ENCODE measurements around the gene CHST2. TPM values are rescaled to one million over a fixed set of nuclear protein-coding genes. Genes with fewer than 3 reads are reported as not detected.
"Not testable (repeated sequence)": the region's sequence is repeated elsewhere in the genome, so short reads cannot be mapped to it uniquely, and the experiment has no call there.

The CHST2 gene, protein sequence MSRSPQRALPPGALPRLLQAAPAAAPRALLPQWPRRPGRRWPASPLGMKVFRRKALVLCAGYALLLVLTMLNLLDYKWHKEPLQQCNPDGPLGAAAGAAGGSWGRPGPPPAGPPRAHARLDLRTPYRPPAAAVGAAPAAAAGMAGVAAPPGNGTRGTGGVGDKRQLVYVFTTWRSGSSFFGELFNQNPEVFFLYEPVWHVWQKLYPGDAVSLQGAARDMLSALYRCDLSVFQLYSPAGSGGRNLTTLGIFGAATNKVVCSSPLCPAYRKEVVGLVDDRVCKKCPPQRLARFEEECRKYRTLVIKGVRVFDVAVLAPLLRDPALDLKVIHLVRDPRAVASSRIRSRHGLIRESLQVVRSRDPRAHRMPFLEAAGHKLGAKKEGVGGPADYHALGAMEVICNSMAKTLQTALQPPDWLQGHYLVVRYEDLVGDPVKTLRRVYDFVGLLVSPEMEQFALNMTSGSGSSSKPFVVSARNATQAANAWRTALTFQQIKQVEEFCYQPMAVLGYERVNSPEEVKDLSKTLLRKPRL
- total RNA-seq: 10 to 100 TPM in 3 of 8 experiments, 1 to 10 TPM in 5; 4.2 to 96.3 (median 6.8) TPM

DNA sequence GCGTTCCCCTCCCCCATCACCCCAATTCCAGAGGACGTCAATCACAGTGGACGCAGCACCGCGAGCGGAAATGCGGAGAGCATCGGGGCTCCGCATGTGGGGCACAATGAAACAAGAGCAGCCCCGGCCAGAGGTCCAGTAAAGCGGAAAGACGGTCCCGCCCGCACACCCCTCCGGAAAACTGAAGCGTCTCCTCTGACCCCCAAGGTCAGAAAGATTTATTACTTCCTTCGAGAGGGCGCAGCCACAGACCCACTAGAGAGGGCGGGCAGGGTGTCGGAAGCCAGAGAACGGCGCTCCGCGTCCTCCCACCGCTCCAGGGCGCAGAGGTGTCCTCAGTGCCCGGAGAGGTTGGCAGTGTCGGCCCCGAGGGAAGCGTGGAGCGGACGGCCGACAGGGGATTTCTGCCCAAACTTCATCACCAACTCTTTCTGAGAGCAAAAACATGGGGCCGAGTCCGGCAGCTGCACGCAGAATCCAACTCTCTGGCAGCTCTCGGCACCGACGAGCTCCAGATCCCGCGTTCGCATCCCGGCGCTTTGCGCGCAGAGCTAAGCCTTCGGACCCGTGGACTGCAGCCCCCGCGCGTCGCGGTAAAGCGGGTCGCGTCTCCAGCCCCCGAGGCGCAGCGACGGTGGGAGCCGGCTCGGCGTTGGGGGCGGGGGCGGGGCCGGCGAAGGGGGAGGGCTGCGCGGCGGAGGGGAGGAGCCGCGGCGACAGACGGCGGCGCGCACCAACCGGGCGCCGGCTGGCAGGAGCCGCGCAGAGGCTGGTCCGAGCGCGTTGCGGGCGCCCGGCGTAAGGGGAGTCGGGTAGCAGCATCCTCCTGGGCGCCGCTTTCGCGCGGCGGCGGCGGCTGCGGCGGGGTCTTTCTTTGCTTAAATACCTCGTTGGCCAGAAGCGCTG lies at the start of gene CHST2:
CHST2 (plus strand) TSS at position 763 of the 906 bp plus-strand sequence. CDS start 1,046 bp downstream, outside the sequence.
- Histone ChIP-seq H3K4me3 (peak within 1 kb of the TSS; percentile 45 to 90 (median 61)), H3K27ac (no peak within 1 kb of the TSS), H3K4me1 (replicated peaks in 1 of 2) (peaks cover 0 to 3% of the 10 kb centered on the region in 2 donors)
- ATAC-seq (replicated peaks in 6 of 8): peak; percentile 75 to 95 (median 92)
- WGBS, 10 experiments: 0 to 10% (median 0%) methylated on average over 1 to 29 of the region's 102 CpGs; no CpG with 5 or more reads in 3 of the 10 experiments
- in situ Hi-C loops (cut with MboI; ENCODE audit: low pct_unique_long_range_greater_than_20kb in 2 of 9, low sequenced_read_pairs in 9 of 9, unreplicated experiment in 9 of 9): no loop called here

DNA sequence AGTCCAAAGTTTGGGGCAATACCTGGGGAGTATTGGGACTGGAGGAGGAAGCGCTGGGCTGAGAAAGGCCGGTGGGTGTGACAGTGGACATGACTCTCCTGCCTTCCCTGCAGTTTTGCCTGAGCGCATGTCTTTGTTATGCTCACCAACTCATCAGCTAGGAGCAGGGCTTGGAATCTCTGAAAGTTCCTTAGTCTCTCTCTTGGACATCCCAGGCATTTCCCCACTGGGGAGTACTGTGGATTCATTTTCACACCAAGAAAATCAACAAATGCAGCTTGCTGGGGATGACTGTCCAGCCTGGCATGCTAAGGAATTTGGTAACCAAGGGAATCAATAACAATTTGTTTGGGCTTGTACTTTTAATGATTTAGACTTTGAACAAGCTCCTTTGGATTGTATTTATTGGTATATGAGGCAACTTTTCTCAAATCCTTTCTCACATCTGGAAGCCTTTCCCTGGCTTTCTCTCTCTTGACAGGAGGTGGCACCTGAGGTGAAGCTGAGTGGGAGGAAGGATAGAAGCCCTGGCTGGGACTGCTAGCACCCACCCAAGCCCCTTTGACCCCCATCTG lies 48.5 kb upstream of the CHST2 start:
- Histone ChIP-seq H3K4me3 (no peak overlapping the region), H3K4me1 (replicated peaks in 1 of 2) (peaks cover 0 to 2% of the 10 kb centered on the region in 2 donors), H3K27ac (no peak overlapping the region)
- ATAC-seq (replicated peaks in 6 of 8): peak in 5 of 8 experiments; percentile 46 to 91 (median 87)
- 30 to 67% (median 47%) methylated on average over 1 to 3 of the region's 3 CpGs; no CpG with 5 or more reads in 5 of the 10 experiments for WGBS, 10 experiments
- in situ Hi-C loops (cut with MboI; ENCODE audit: low pct_unique_long_range_greater_than_20kb in 2 of 9, low sequenced_read_pairs in 9 of 9, unreplicated experiment in 9 of 9): no loop called here

DNA sequence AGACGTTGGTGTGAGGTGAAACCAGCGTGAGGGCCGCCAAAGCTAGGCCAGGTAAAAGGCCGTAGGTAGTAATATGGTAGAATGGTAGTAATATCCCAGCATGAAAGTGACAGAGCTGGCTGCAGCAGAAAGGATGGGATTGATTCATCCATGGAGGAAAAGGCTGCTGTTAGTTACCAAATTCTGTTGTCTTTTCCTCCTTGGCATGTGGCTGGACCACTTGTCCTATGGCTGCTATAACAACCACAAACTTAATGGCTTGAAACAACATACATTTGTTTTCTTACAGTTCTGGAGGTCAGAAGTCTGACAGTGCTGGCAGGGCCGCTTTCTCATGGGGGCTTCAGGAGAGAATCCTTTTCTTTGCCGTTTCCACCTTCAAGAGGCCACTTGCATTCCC lies 47.8 kb upstream of the CHST2 start:
- ATAC-seq (replicated peaks in 6 of 8): no peak
- no peak overlapping the region for H3K4me3 ChIP-seq
- peaks cover 0 to 2% of the 10 kb centered on the region in 2 donors for H3K4me1 ChIP-seq (replicated peaks in 1 of 2)
- 80 to 100% (median 100%) methylated on average over 1 to 6 of the region's 6 CpGs; no CpG with 5 or more reads in 1 of the 10 experiments for WGBS, 10 experiments
- H3K27ac ChIP-seq: no peak overlapping the region
- in situ Hi-C loops (cut with MboI; ENCODE audit: low pct_unique_long_range_greater_than_20kb in 2 of 9, low sequenced_read_pairs in 9 of 9, unreplicated experiment in 9 of 9): no loop called here

DNA sequence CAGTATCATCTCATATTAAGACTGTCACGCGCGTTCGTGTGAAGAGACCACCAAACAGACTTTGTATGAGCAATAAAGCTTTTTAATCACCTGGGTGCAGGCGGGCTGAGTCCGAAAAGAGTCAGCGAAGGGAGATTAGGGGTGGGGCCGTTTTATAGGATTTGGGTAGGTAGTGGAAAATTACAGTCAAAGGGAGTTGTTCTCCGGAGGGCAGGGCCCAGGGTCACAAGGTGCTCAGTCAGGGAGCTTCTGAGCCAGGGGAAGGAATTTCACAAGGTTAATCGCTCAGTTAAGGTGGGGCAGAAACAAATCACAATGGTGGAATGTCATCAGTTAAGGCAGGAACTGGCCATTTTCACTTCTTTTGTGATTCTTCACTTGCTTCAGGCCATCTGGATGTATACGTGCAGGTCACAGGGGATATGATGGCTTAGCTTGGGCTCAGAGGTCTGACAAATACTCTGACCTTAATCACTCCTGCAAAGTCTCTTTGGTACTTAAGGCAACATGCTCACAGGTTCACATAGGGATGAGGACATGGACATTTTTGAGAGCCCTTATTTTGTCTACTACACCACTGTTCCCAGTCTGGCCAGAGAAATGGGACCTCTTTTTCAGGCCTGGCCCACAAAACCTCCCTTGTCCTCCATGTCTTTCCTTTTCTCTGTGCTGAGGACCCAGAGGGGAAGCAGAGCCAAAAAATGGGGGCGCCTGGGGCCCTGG lies 47.1 kb upstream of the CHST2 start:
- in situ Hi-C loops (cut with MboI; ENCODE audit: low pct_unique_long_range_greater_than_20kb in 2 of 9, low sequenced_read_pairs in 9 of 9, unreplicated experiment in 9 of 9); H3K4me3 ChIP-seq; ATAC-seq (replicated peaks in 6 of 8); H3K27ac ChIP-seq; H3K4me1 ChIP-seq (replicated peaks in 1 of 2): not testable (repeated sequence)
- WGBS, 10 experiments: 81 to 100% (median 96%) methylated on average over 1 to 9 of the region's 12 CpGs

DNA sequence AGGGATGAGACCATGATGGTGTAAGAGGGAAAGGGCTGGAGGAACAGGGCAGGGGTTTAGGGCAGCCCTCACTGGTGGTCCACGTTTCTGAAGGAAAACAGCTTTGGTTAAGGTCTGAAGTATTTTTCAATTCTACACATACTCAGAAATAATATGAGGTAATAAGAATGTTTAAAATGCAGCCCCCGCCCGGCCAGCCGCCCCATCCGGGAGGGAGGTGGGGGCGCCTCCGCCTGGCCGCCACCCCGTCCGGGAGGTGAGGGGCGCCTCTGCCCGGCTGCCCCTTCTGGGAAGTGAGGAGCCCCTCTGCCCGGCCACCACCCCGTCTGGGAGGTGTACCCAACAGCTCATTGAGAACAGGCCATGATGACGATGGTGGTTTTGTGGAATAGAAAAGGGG lies 46.0 kb upstream of the CHST2 start:
- 50 to 100% (median 79%) methylated on average over 1 to 5 of the region's 15 CpGs; no CpG with 5 or more reads in 5 of the 10 experiments for WGBS, 10 experiments
- H3K4me1 ChIP-seq (replicated peaks in 1 of 2); H3K27ac ChIP-seq; ATAC-seq (replicated peaks in 6 of 8); H3K4me3 ChIP-seq; in situ Hi-C loops (cut with MboI; ENCODE audit: low pct_unique_long_range_greater_than_20kb in 2 of 9, low sequenced_read_pairs in 9 of 9, unreplicated experiment in 9 of 9): not testable (repeated sequence)

DNA sequence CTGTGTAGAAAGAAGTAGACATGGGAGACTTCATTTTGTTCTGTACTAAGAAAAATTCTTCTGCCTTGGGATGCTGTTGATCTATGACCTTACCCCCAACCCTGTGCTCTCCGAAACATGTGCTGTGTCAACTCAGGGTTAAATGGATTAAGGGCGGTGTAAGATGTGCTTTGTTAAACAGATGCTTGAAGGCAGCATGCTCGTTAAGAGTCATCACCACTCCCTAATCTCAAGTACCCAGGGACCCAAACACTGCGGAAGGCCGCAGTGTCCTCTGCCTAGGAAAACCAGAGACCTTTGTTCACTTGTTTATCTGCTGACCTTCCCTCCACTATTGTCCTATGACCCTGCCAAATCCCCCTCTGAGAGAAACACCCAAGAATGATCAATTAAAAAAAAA lies 45.6 kb upstream of the CHST2 start:
- in situ Hi-C loops (cut with MboI; ENCODE audit: low pct_unique_long_range_greater_than_20kb in 2 of 9, low sequenced_read_pairs in 9 of 9, unreplicated experiment in 9 of 9); ATAC-seq (replicated peaks in 6 of 8); H3K27ac ChIP-seq; H3K4me1 ChIP-seq (replicated peaks in 1 of 2); H3K4me3 ChIP-seq: not testable (repeated sequence)
- WGBS, 10 experiments: 90 to 100% (median 96%) methylated on average over 1 to 4 of the region's 5 CpGs; no CpG with 5 or more reads in 7 of the 10 experiments

DNA sequence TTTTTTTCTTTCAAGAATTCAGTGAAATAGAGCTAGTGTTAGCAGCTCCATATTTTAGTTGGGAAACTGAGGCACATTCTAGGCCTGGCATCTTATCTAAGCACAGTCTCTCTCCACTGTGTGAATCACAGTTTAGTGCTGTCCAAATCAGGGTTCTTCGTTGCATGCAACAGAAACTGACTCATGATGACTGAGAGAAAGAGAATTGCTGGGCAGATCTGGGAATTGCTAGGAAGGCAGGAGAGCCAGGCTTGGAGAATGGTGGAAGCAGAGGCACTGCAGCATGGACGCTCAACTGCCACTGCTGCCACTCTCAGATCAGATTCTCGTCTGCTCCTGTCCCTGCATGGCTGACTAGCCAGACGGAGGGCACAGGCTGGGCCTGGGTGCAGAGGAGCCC lies 40.7 kb upstream of the CHST2 start:
- WGBS, 10 experiments: 0 to 89% (median 67%) methylated on average over 1 to 3 of the region's 4 CpGs; no CpG with 5 or more reads in 3 of the 10 experiments
- Histone ChIP-seq H3K4me3 (no peak overlapping the region), H3K27ac (no peak overlapping the region), H3K4me1 (replicated peaks in 1 of 2) (no peaks in the 10 kb centered on the region)
- in situ Hi-C loops (cut with MboI; ENCODE audit: low pct_unique_long_range_greater_than_20kb in 2 of 9, low sequenced_read_pairs in 9 of 9, unreplicated experiment in 9 of 9): loop anchor here in 1 of 9 experiments (25.0 kb wide), 1 partner anchor 558 kb away; no protein-coding TSS in a partner anchor
- ATAC-seq (replicated peaks in 6 of 8): peak in 3 of 8 experiments; percentile 45 to 93 (median 91)

DNA sequence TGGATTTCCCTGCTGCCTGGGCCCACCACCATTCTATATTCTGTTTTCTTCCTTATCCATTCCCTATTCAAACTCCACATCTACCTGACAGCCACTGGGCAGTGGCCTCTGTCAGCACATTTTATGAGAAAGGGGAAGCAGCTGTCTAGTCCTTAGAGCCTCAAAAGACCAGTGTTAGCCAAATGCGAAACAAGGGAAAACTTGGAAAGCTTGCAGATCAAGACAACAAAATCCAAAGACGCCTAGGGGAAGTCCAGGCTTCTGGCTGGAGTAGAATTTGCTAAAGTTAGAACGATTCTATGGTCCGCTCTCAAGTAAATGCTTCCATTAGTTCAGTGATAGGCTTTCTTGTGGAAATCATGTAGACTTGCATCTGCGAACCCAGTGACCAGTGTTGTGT lies 39.4 kb upstream of the CHST2 start:
- H3K4me1 ChIP-seq (replicated peaks in 1 of 2): no peaks in the 10 kb centered on the region
- ATAC-seq (replicated peaks in 6 of 8): no peak
- in situ Hi-C loops (cut with MboI; ENCODE audit: low pct_unique_long_range_greater_than_20kb in 2 of 9, low sequenced_read_pairs in 9 of 9, unreplicated experiment in 9 of 9): loop anchor here in 1 of 9 experiments (25.0 kb wide), 1 partner anchor 557 kb away; no protein-coding TSS in a partner anchor
- no peak overlapping the region for H3K4me3 ChIP-seq
- H3K27ac ChIP-seq: no peak overlapping the region
- WGBS, 10 experiments: 75 to 100% (median 88%) methylated on average over 1 to 5 of the region's 5 CpGs; no CpG with 5 or more reads in 3 of the 10 experiments

DNA sequence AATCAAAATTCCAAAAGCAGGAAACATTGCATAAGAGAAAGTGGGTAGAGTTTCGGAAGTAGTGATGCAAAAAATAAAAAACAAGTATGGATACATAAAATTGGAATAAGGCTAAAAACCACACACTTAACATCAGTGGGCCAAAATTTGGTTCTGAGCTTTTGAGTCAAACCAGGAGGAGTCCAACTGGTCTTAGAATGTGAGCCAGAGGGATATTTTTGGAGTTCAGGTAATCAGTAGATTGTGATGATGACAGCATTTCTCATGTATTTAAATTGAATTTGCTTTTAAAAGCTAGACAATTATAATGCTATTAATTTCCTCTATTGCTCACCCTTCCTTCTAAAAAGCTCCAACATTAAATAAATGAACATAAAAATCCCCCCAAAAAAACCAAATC lies 38.2 kb upstream of the CHST2 start:
- Histone ChIP-seq H3K27ac (no peak overlapping the region), H3K4me3 (no peak overlapping the region), H3K4me1 (replicated peaks in 1 of 2) (no peaks in the 10 kb centered on the region)
- WGBS, 10 experiments: 60 to 100% (median 86%) methylated on average over 1 of the region's 1 CpG; no CpG with 5 or more reads in 1 of the 10 experiments
- ATAC-seq (replicated peaks in 6 of 8): no peak
- in situ Hi-C loops (cut with MboI; ENCODE audit: low pct_unique_long_range_greater_than_20kb in 2 of 9, low sequenced_read_pairs in 9 of 9, unreplicated experiment in 9 of 9): loop anchor here in 1 of 9 experiments (25.0 kb wide), 1 partner anchor 556 kb away; no protein-coding TSS in a partner anchor

DNA sequence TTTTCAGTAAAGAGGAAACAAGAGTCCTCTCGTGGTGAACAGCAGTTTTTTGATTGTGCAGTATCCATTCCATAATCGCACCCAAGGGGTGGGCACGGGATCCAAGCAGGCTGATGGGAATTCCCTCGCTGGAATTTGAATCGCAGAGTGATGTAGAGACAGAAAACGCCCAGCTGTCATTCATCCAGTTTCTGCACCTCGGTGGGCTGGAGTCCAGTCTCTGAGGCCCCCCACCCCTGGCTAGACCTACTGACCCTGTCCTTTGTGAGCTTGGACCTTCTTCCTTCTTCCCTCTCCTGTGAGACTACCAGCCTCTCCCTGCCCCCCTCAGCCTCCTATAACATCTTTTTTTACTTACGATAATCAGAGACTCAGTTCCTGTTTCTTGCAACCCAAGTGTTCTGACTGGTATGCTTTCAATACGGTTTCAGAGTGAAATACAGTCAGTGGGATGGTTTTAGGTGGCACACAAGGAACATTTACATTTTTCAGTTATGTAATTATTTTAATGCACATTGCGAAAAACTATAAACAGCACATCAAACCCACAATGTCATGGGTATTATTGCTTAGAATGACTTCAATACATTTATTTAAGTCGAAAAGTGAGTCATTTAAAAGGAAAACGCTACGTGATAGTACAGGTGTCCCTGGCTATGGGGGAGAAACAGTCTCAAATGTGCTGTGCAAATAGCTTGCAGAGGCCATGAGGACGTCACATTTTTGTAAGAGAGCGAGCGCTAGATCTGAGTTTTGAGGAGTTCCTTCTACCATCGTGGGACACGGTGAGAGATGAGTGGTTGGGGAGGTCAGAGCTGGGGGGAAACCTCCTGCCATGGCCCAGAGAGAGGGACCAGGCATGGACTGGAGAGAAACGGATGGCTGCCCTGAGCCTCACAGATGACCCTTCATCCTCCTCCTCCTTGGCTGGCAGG lies 37.5 kb upstream of the CHST2 start:
- Histone ChIP-seq H3K27ac (no peak overlapping the region), H3K4me3 (no peak overlapping the region), H3K4me1 (replicated peaks in 1 of 2) (no peaks in the 10 kb centered on the region)
- ATAC-seq (replicated peaks in 6 of 8): peak in 1 of 8 experiments; percentile 77
- WGBS, 10 experiments: 48 to 95% (median 84%) methylated on average over 2 to 16 of the region's 19 CpGs
- in situ Hi-C loops (cut with MboI; ENCODE audit: low pct_unique_long_range_greater_than_20kb in 2 of 9, low sequenced_read_pairs in 9 of 9, unreplicated experiment in 9 of 9): loop anchor here in 1 of 9 experiments (25.0 kb wide), 1 partner anchor 555 kb away; no protein-coding TSS in a partner anchor

DNA sequence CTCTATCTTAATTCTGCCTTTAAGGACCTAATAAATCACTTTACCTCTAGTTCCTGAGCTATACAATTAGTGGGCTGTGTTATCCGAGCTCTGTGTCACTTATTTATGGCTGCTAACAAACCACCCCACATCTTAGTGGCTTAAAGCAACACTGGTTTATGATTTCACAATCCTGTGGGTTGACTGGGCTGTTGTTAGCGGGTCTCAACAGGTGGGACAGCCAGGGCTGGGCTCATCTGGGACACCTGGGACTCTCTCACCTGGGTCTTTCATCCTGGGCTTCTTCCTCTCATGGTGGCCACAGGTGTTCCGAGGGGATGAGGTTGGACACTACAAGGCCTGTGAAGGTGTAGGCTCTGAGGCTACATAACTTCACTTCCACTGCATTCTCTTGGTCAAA lies 35.8 kb upstream of the CHST2 start:
- Histone ChIP-seq H3K4me3 (no peak overlapping the region), H3K27ac (no peak overlapping the region), H3K4me1 (replicated peaks in 1 of 2) (no peaks in the 10 kb centered on the region)
- in situ Hi-C loops (cut with MboI; ENCODE audit: low pct_unique_long_range_greater_than_20kb in 2 of 9, low sequenced_read_pairs in 9 of 9, unreplicated experiment in 9 of 9): loop anchor here in 1 of 9 experiments (25.0 kb wide), 1 partner anchor 554 kb away; no protein-coding TSS in a partner anchor
- no peak for ATAC-seq (replicated peaks in 6 of 8)
- WGBS, 10 experiments: 86 to 100% (median 100%) methylated on average over 1 of the region's 3 CpGs; no CpG with 5 or more reads in 7 of the 10 experiments

Measured in motor neuron (in vitro differentiated cells).